Inferior parietal cortex (tissue), 1 donor: ENCODE results near the gene TPD52L1.
"Not testable (repeated sequence)": the region's sequence is repeated elsewhere in the genome, so short reads cannot be mapped to it uniquely, and the experiment has no call there.

ENCODE experiments used
- DNase-seq: peaks from one replicate; pipeline ENCODE4 v3.0.0-alpha.2; 2016; ENCODE audit errors: extremely low spot score

The TPD52L1 gene

GRCh38 chr6:125269328-125269985, 115.9 kb downstream of the TPD52L1 start:
- DNase-seq: no peak

DNA sequence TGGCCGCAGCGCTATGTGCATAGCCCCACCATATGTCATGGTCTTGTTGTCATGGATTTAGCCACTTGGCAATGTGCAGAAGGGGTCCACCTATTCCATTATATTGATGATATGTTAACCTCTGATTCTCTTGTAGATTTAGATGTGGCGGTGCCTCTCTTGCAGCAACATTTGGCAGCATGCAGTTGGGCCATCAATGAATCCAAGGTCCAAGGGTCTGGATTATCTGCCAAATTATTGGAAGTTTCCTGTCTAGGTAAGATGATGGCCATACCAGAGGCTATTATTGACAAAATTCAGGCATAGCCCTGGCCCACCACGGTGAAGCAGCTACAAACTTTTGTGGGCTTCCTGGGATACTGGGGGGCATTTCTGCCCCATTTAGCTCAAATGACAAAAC, 116.8 kb downstream of the TPD52L1 start:
- no peak for DNase-seq

GRCh38 chr6:125271486-125272159, 118.0 kb downstream of the TPD52L1 start:
- DNase-seq: no peak

DNA sequence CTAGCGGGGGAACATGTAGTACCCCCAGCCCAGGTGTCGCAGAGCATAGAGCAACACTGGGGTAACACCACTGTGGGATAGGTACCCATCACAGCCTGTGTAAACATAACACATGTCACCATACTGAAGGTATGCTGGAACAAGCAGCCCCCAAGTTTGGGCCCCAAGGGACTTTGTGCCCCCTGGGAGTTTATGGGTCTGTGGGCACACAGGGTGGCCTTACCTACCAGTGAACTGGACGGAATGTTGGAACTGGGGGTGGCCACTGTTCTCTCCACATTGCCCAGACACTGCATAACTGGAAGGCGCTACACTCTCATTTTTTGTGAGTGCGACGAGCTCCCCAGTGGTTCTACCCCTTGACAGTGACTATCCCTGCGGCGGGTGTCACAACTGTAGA, 119.7 kb downstream of the TPD52L1 start:
- DNase-seq: no peak

GRCh38 chr6:125273965-125274364, 120.4 kb downstream of the TPD52L1 start:
- DNase-seq: no peak

GRCh38 chr6:125274935-125275334, 121.4 kb downstream of the TPD52L1 start:
- no peak for DNase-seq

GRCh38 chr6:125275779-125276178, 122.2 kb downstream of the TPD52L1 start:
- no peak for DNase-seq

- no peak for DNase-seq
Measured at GRCh38 chr6:125277838-125278237, 124.3 kb downstream of the TPD52L1 start.

- no peak for DNase-seq
Measured at GRCh38 chr6:125279961-125280360, 126.4 kb downstream of the TPD52L1 start.

DNA sequence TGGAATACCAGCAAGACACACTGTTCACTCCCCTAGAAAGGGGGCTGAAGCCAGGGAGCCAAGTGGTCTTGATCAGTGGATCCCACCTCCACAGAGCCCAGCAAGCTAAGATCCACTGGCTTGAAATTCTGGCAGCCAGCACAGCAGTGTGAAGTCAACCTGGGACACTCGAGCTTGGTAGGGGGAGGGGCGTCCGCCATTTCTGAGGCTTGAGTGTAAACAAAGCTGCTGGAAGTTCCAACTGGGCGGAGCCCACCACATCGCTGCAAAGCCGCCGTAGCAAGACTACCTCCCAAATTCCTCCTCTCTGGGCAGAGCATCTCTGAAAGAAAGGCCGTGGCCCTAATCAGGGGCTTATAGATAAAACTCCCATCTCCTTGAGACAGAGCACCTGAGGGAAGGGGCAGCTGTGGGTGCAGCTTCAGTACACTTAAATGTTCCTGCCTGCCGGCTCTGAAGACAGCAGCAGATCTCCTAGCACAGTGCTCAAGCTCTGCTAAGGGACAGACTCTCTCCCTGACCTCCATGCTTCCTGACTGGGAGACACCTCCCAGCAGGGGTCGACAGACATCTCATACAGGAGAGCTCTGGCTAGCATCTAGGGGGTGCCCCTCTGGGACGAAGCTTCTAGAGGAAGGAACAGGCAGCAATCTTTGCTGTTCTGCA, 126.9 kb downstream of the TPD52L1 start:
- not testable (repeated sequence) for DNase-seq

GRCh38 chr6:125282470-125282869, 128.9 kb downstream of the TPD52L1 start:
- DNase-seq: not testable (repeated sequence)

- no peak for DNase-seq
Measured at GRCh38 chr6:125285353-125285752, 131.8 kb downstream of the TPD52L1 start.

- DNase-seq: no peak
Measured at GRCh38 chr6:125285936-125286335, 132.4 kb downstream of the TPD52L1 start.

DNA sequence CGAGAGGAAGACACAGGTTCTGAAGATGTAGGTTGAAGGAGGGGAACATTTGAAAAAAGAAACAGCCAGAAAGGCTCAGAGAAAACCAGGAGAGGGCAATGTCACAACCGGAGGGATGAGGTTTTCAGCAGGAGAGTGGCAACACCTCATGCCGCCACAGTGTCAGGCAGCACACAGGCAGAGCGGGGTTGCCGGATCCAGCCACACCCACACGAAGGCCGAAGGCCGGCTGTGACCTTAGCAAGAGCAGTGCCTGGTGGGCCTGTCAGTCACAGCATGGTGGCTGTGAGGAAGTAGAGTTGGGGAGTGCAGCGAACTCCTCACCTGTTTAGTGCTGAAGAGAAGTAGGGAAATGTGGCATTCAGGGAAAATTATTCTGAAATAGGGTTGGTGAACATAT, 134.1 kb downstream of the TPD52L1 start:
- no peak for DNase-seq

GRCh38 chr6:125293587-125293986, 140.0 kb downstream of the TPD52L1 start:
- DNase-seq: no peak

DNA sequence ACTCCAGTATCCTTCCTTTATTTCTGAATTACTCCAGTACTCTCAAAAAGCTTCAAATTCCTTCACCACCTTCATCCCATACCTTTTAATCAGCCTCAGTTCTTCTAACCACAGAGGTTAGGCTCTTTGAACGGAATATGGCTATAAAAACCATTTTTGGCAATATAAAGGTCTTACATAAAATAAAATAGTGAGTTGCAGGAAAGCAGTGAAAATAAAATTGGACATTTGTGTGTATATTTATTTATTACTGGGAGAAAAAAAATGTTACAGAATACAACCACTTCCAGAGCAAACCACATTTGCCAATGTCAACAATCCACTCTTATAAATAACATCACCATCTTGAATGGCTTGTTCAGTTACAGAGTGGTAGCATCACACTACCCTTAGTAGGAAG, 140.5 kb downstream of the TPD52L1 start:
- DNase-seq: no peak

- no peak for DNase-seq
Measured at GRCh38 chr6:125294925-125295324, 141.4 kb downstream of the TPD52L1 start.

- DNase-seq: no peak
Measured at GRCh38 chr6:125296471-125296870, 142.9 kb downstream of the TPD52L1 start.

GRCh38 chr6:125299257-125299656, 145.7 kb downstream of the TPD52L1 start:
- DNase-seq: no peak

GRCh38 chr6:125300992-125301434, 147.4 kb downstream of the TPD52L1 start:
- no peak for DNase-seq

GRCh38 chr6:125301435-125302391, 148.1 kb downstream of the TPD52L1 start, which contains the start of gene HDDC2:
TSS of gene HDDC2 (minus strand) at chr6:125301967. CDS start at chr6:125301932, 35 bp downstream.
- DNase-seq: no peak
